HG02798 (cell line): ENCODE measurements around the gene LAMB3.

Experiments used
- ATAC-seq: cut with Tn5 transposase; IDR thresholded peaks from one replicate; pipeline ENCODE4 v1.9.1; 2021; ENCODE audit warnings: mild to moderate bottlenecking; ENCODE audit not compliant: unreplicated experiment, poor library complexity

LAMB3 gene

DNA sequence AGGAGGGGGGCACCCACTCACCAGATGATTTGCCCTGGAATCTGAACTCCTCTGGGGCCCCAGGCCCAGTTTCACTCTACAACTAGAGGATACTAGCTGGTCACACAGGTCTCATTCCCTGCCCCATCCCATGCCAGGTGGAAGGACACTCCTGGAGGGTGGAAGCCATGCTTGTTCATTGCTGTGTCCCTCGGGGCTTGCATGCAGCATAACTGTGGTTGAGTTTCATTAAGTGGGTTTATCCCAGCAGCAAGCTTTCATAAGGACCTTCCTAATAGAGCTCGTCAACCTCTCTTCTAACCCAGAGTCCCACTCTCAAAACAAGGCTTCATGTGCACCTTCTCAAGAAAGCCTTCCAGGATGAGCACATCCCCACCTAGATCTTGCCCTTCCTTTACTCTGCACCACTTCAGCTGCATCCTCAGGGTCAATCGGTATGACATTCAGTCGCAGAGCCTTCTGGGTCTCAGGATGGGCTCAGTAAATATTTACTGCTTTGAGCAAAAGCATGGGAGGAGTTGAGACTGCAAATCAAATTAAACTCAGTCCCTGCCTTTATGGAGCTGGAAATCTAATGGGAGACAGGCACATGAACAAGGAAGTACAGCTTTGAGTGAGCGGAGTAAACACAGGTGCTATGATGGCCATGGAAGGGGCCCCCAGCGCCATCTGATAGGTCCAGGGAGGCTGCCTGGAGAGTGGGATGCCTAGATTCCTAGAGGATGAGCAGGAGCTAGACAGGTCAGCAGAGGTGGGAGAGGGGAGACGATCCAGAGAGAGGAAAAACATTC lies 32.3 kb downstream of the LAMB3 start:
- ATAC-seq: no peak

- ATAC-seq: no peak
Measured at GRCh38 chr1:209618756-209619420, 33.3 kb downstream of the LAMB3 start.

DNA sequence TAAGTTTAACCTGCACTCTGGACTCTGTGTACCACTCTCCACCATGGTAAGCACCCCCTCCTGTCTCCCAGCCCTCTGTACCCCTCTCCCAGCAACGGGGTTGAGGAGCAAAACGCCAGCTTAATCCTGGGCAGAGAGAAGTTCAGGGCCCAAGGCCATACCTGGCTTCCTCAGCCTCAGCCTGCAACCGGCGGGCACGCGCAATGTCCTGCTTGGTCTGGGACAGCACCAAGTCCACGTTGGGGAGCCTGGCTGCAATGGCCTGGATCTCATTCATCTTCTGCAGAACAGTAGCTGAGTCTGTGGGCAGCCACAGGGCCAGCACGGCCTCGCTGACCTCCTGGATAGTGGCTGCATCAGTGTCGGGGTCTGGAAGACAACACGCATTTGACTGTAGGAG lies 33.9 kb downstream of the LAMB3 start:
- no peak for ATAC-seq

DNA sequence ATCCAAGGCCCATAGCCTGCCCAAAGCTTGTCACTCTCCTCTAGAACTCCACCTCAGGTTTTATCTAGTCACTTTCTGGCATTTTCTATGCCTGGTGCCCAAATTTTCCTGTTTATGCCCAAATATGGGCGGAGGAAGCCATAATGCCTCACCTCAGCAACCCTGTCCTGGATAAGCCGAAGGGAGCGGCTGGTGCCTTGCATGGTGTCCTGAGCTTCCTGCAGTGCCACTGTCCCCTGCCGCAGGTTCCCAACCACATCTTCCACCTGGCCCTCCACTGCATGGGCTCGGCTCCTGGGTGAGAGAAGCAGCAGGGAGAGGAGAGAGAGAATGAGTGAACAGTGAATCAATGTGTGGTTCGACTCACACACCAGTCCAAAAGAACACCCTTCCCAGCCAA lies 34.5 kb downstream of the LAMB3 start:
- no peak for ATAC-seq

GRCh38 chr1:209617047-209617673 lies 35.1 kb downstream of the LAMB3 start:
- no peak for ATAC-seq

DNA sequence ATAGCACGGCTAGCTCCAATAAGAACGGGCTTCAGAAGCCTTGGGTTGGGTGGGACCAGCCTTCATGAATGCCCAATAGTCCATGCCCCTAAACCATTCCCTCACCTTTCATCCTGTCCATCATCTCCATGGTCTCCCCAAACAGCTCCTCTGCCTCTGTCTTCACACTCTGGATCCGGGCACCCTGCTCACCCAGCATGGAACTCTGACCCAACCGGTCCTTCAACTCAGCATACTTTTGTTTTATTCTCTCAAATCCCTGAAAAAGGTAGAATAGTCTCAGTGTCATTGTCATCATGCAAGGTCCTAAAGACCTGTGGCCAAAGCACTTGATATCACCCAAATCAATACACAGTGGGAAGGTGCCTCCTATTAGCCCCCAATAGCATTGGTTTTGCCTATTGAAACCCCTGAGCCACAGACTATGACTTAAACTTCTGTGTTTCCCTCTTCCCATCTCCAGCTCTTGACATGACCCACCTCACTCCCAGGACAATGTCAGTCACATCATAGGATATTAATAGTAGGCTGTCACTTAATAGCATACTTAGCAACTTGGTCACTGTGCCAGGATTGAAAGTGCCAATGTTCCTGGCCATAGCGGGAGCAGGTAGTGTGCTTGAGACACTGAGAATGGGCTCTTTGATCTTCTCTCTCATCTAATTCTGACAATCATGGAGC lies 35.7 kb downstream of the LAMB3 start:
- ATAC-seq: no peak

- ATAC-seq: no peak
Measured at GRCh38 chr1:209614906-209615305, 37.3 kb downstream of the LAMB3 start.

DNA sequence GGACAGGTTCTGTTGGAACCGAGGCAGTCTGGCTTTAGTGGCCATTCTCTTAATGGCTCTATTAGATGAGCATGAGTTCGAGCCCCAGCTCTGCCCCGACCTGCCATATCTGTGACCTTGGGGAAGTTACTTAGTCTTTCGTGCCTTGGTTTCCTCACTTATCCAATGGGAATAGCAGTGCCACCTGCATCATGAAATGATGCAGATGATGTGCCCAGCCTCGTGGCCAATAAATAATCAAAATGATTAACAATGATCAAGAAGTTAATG lies 38.1 kb downstream of the LAMB3 start:
- no peak for ATAC-seq

DNA sequence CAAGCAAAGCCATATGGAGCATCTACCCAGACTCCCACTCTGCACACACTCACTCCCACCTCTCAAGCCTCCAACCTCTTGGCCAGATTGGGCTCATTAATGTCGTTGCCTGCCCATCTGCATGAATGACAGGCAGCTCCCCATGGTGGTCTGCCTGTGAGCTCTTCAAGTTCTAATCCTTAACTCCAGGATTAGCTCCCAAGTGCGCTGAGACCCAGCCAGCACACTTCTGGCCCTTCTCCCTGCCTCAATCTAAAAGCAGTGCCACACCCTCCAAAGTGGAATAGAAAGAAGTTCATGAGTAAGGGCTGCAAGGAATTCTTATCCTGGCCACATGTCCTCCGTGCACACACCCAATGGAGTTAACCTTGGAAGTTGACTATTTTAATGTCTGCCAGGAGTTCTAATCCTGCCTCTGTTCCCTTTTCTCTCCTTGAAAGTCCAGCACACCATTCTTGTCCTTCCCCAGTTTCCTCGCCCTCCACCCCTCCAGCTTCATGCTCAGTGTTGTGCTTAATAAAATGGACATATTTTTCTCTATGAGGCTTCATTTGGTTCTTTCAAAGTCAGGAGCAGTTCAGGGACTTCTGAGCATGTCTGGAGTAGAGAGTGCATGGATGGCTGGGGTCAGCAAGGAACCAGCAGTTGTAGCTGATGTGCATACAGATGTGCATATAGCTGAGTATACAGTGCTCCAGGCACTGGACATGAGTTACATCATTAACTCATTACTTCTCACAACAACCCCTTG lies 38.6 kb downstream of the LAMB3 start:
- ATAC-seq: no peak

- ATAC-seq: no peak
Measured at GRCh38 chr1:209612646-209613399, 39.4 kb downstream of the LAMB3 start.

DNA sequence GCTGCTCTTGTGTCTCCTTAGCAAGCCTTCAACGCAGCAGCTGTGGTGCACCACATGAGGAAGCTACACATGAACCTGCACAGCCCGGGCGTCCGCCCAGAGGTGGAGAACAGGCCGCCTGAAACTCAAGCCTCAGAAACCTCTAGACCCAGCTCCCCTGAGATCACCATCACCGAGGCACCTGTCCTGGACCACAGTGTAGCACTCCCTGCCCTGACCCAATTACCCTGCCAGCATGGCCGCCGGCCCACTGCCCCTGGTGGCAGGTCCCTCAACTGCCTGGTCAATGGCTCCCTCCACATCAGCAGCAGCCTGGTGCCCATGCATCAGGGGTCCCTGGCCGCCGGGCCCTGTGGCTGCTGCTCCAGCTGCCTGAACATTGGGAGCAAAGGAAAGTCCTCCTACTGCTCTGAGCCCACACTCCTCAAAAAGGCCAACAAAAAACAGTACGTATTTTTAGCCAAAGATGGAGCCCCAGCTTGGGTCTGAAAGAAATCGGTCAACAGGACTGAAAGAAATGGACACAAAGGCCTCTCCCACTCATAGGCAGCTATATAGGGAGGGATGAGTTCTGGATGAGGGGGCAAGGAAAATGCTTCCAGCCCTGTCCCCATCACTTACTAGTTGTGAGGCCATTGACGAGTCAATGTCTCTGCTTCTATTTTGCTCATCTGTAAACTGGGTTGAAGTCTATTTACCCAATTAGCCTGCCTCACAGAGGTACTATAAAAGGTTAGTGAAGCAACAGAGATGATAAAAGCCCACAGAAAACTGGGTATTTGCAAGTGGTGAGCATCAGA lies 40.3 kb downstream of the LAMB3 start:
- peak; percentile 54 for ATAC-seq

GRCh38 chr1:209610631-209610905 lies 41.7 kb downstream of the LAMB3 start:
- no peak for ATAC-seq

GRCh38 chr1:209609791-209610630 lies 42.2 kb downstream of the LAMB3 start:
- no peak for ATAC-seq

GRCh38 chr1:209609041-209609790 lies 43.0 kb downstream of the LAMB3 start:
- ATAC-seq: no peak

GRCh38 chr1:209607795-209608178 lies 44.4 kb downstream of the LAMB3 start:
- peak; percentile 26 for ATAC-seq

- ATAC-seq: peak; percentile 89
Measured at GRCh38 chr1:209607102-209607794, 45.0 kb downstream of the LAMB3 start.

- ATAC-seq: no peak
Measured at GRCh38 chr1:209603877-209604276, 48.3 kb downstream of the LAMB3 start.
